Breast epithelium (tissue), 4 donors: Measurements from ENCODE around the gene FADS2. TPM values are rescaled to one million over a fixed set of nuclear protein-coding genes. Genes with fewer than 3 reads are reported as not detected.

Experiments used
- DNase-seq, 2 donors: peaks; one replicate each; pipeline ENCODE4 v3.0.0-alpha.2; 2019; ENCODE audit warnings: low spot score in 2 of 2
- H3K27ac ChIP-seq, 2 donors: fragments of 200-600 bp; sonication (generic) in 1 of 2; one replicate each; pipeline ENCODE4 v1.5.1; 2016 to 2019; ENCODE audit warnings: mild to moderate bottlenecking in 1 of 2
- H3K27me3 ChIP-seq, 2 donors: fragments of 200-600 bp; sonication (generic) in 1 of 2; one replicate each; pipeline versions ENCODE4 v1.5.1 to v1.6.0; 2017 to 2019; ENCODE audit warnings: control low read depth in 1 of 2, mild to moderate bottlenecking in 1 of 2
- H3K36me3 ChIP-seq: fragments of 200-600 bp; one replicate; pipeline ENCODE4 v1.5.1; 2019
- H3K4me1 ChIP-seq, 2 donors: fragments of 200-600 bp; sonication (generic); one replicate each; pipeline ENCODE4 v1.5.1; 2016 to 2019; ENCODE audit warnings: control low read depth in 1 of 2
- H3K4me3 ChIP-seq, 3 donors: fragments of 200-600 bp; sonication (generic); 1 replicate in 2 of 3; 2 replicates in 1 of 3; pipeline ENCODE4 v1.5.1; 2016 to 2019; ENCODE audit warnings: mild to moderate bottlenecking in 3 of 3, moderate library complexity in 2 of 3
- H3K9me3 ChIP-seq, 2 donors: fragments of 200-600 bp; sonication (generic) in 1 of 2; one replicate each; pipeline ENCODE4 v1.5.1; 2016 to 2019; ENCODE audit warnings: control low read depth in 1 of 2
- CTCF ChIP-seq, 3 donors: fragments of 450-650 bp; IDR thresholded peaks; one replicate each; pipeline ENCODE4 v1.5.1; 2016 to 2017; ENCODE audit warnings: antibody characterized with exemption in 3 of 3, mild to moderate bottlenecking in 3 of 3, moderate library complexity in 3 of 3
- POLR2A ChIP-seq: fragments of 450-650 bp; IDR thresholded peaks from one replicate; pipeline ENCODE4 v1.6.1; 2016; ENCODE audit warnings: antibody characterized with exemption, mild to moderate bottlenecking, moderate library complexity
- POLR2AphosphoS5 ChIP-seq, 3 donors: sonication (generic); formaldehyde crosslinking; IDR thresholded peaks; one replicate each; pipeline ENCODE4 v1.6.1; 2017; ENCODE audit warnings: antibody characterized with exemption in 3 of 3
- intact Hi-C: fragments of 100-400 bp; cut with DNase I; formaldehyde crosslinking; loops from one replicate; pipeline ENCODE4 v1.15.1; 2023; ENCODE audit warnings: low total_unique reads
- total RNA-seq, 3 donors: library from RNA; depleted of rRNA; stranded (reverse); fragments of >200 nt; gene quantifications; one replicate each; pipeline ENCODE4 v1.1.0, GENCODE V29; 2016

Gene FADS2
- total RNA-seq, 3 donors from 2014 or later, result 5.6 to 35.8 (median 7.5) TPM

GRCh38 chr11:61892085-61892370, 63.9 kb downstream of the FADS2 start:
- no peak for TF ChIP-seq POLR2AphosphoS5 (IDR thresholded peaks at IDR 0.05)
- TF ChIP-seq CTCF (IDR thresholded peaks at IDR 0.05), result no peak
- no peak for TF ChIP-seq POLR2A
- no peaks in the 10 kb centered on the region for H3K9me3 ChIP-seq
- H3K27ac ChIP-seq, result peak overlapping the region; percentile 79 to 93
- H3K4me1 ChIP-seq, result peaks cover 4 to 7% of the 10 kb centered on the region in 2 donors
- H3K27me3 ChIP-seq, result no peaks in the 10 kb centered on the region
- H3K36me3 ChIP-seq, result no peaks in the 10 kb centered on the region
- intact Hi-C loops, result no loop called here
- peak overlapping the region; percentile 74 to 97 (median 77) for H3K4me3 ChIP-seq
- no peak for DNase-seq

GRCh38 chr11:61893981-61894380, 65.9 kb downstream of the FADS2 start:
- peaks cover 7 to 8% of the 10 kb centered on the region in 2 donors for H3K4me1 ChIP-seq
- H3K27ac ChIP-seq, result peak overlapping the region in 1 of 2 donors; percentile 38
- TF ChIP-seq CTCF (IDR thresholded peaks at IDR 0.05), result no peak
- TF ChIP-seq POLR2A, result no peak
- no peak for TF ChIP-seq POLR2AphosphoS5 (IDR thresholded peaks at IDR 0.05)
- no peak overlapping the region for H3K4me3 ChIP-seq
- DNase-seq, result no peak
- intact Hi-C loops, result no loop called here
- H3K36me3 ChIP-seq, result no peaks in the 10 kb centered on the region
- no peaks in the 10 kb centered on the region for H3K27me3 ChIP-seq
- no peaks in the 10 kb centered on the region for H3K9me3 ChIP-seq

GRCh38 chr11:61895046-61895717, 67.1 kb downstream of the FADS2 start:
- Histone ChIP-seq H3K36me3 (no peaks in the 10 kb centered on the region), H3K9me3 (no peaks in the 10 kb centered on the region), H3K27me3 (no peaks in the 10 kb centered on the region), H3K4me1 (peaks cover 7 to 8% of the 10 kb centered on the region in 2 donors), H3K27ac (peak overlapping the region in 1 of 2 donors; percentile 88), H3K4me3 (no peak overlapping the region)
- intact Hi-C loops, result no loop called here
- no peak for DNase-seq
- TF ChIP-seq POLR2AphosphoS5 (IDR thresholded peaks at IDR 0.05) (no peak), CTCF (IDR thresholded peaks at IDR 0.05) (no peak), POLR2A (no peak)

GRCh38 chr11:61895718-61896059, 67.6 kb downstream of the FADS2 start:
- peaks cover 3 to 8% of the 10 kb centered on the region in 2 donors for H3K4me1 ChIP-seq
- peak overlapping the region in 1 of 2 donors; percentile 88 for H3K27ac ChIP-seq
- TF ChIP-seq CTCF (IDR thresholded peaks at IDR 0.05), result no peak
- TF ChIP-seq POLR2A, result no peak
- TF ChIP-seq POLR2AphosphoS5 (IDR thresholded peaks at IDR 0.05), result no peak
- intact Hi-C loops, result no loop called here
- H3K4me3 ChIP-seq, result no peak overlapping the region
- DNase-seq, result no peak
- H3K36me3 ChIP-seq, result no peaks in the 10 kb centered on the region
- H3K9me3 ChIP-seq, result no peaks in the 10 kb centered on the region
- no peaks in the 10 kb centered on the region for H3K27me3 ChIP-seq

GRCh38 chr11:61896665-61897386, 68.7 kb downstream of the FADS2 start:
- no peak for TF ChIP-seq POLR2A
- DNase-seq, result peak in 1 of 2 donors; percentile 61
- Histone ChIP-seq H3K27ac (peak overlapping the region; percentile 73 to 88), H3K4me1 (peaks cover 0 to 4% of the 10 kb centered on the region in 2 donors), H3K4me3 (no peak overlapping the region), H3K36me3 (no peaks in the 10 kb centered on the region), H3K9me3 (no peaks in the 10 kb centered on the region), H3K27me3 (no peaks in the 10 kb centered on the region)
- intact Hi-C loops, result no loop called here
